SK-N-SH (cell line): ENCODE measurements around the gene USF3.

Experiments
- CHD2 ChIP-seq: fragments of 150-350 bp; IDR thresholded peaks from 2 replicates; pipeline ENCODE4 v1.6.1; 2018; ENCODE audit warnings: low read length; ENCODE audit not compliant: partially characterized antibody
- CTCF ChIP-seq: fragments of 200-600 bp; sonication (generic); IDR thresholded peaks from 2 replicates; pipeline ENCODE4 v1.6.1; 2017; ENCODE audit warnings: antibody characterized with exemption, mild to moderate bottlenecking, moderate library complexity
- EP300 ChIP-seq, 2 experiments: IDR thresholded peaks; 2 replicates each; pipeline versions ENCODE4 v1.4.0 to v1.6.1; 2012; ENCODE audit warnings: borderline replicate concordance in 1 of 2, low read depth in 1 of 2, low read length in 1 of 2
- FOSL2 ChIP-seq: IDR thresholded peaks from 2 replicates; pipeline ENCODE4 v1.4.0; 2012; ENCODE audit warnings: low read depth, mild to moderate bottlenecking, moderate library complexity, borderline replicate concordance
- FOXJ3 ChIP-seq: sonication (generic); formaldehyde crosslinking; IDR thresholded peaks from 2 replicates; pipeline ENCODE4 v1.5.1; 2020; ENCODE audit warnings: mild to moderate bottlenecking, missing genetic modification reagents
- NFIC ChIP-seq: IDR thresholded peaks from 2 replicates; pipeline ENCODE4 v1.4.0; 2012; ENCODE audit warnings: borderline replicate concordance
- POLR2AphosphoS5 ChIP-seq: IDR thresholded peaks from 2 replicates; pipeline ENCODE4 v1.6.1; 2012; ENCODE audit warnings: low read depth, low read length
- RCOR1 ChIP-seq: fragments of 150-350 bp; IDR thresholded peaks from 2 replicates; pipeline ENCODE4 v1.6.1; 2017; ENCODE audit warnings: antibody characterized with exemption, low read length
- RFX5 ChIP-seq: IDR thresholded peaks from 2 replicates; pipeline ENCODE4 v1.6.1; 2012; ENCODE audit warnings: mild to moderate bottlenecking, improper control_type of control experiment, low read length
- RXRA ChIP-seq: IDR thresholded peaks from 2 replicates; pipeline ENCODE4 v1.4.0; 2012; ENCODE audit warnings: low read depth, mild to moderate bottlenecking, borderline replicate concordance
- SIN3A ChIP-seq: IDR thresholded peaks from 2 replicates; pipeline ENCODE4 v1.6.1; 2012; ENCODE audit warnings: low read depth, mild to moderate bottlenecking, low read length, moderate library complexity, borderline replicate concordance
- TEAD4 ChIP-seq: IDR thresholded peaks from 2 replicates; pipeline ENCODE4 v1.4.0; 2012; ENCODE audit warnings: mild to moderate bottlenecking, borderline replicate concordance; ENCODE audit not compliant: insufficient read depth
- TF ChIP-seq, protein P1 (sequence below): fragments of 150-350 bp; IDR thresholded peaks from 2 replicates; pipeline ENCODE4 v1.6.1; 2017; ENCODE audit warnings: antibody characterized with exemption, low read length, low read depth, borderline replicate concordance
- TF ChIP-seq, protein P2 (sequence below): IDR thresholded peaks from 2 replicates; pipeline ENCODE4 v1.6.1; 2012; ENCODE audit warnings: mild to moderate bottlenecking, low read depth, low read length, moderate library complexity

DNA sequence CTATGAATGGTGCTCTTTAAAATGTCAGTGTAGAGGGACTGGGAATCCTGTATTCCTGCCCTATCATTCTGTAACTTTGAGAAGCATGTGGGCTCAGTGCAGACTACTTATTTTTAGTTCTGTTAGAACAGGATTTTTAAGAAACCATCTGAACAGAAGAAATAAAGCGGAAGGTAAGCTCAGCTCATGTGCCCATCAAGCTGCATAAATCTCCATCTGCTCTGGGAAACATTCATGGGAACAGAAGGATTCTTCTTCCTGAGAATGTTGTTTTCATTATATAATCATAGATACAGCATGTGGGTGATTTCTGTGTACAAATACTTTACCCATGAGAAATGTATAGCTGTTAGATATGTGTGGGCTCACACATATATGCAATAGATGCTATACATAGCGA, 94.2 kb downstream of the USF3 start:
- TF ChIP-seq RFX5 (no peak), RCOR1 (no peak), CTCF (no peak), POLR2AphosphoS5 (no peak), RXRA (no peak), TEAD4 (no peak), FOSL2 (no peak), CHD2 (no peak), SIN3A (no peak), EP300 (IDR thresholded peaks at IDR 0.05; ENCODE audit: borderline replicate concordance in 1 of 2, low read depth in 1 of 2, low read length in 1 of 2) (no peak), FOXJ3 (CRISPR knock-in tag) (no peak), NFIC (no peak)
- TF ChIP-seq, protein P1, sequence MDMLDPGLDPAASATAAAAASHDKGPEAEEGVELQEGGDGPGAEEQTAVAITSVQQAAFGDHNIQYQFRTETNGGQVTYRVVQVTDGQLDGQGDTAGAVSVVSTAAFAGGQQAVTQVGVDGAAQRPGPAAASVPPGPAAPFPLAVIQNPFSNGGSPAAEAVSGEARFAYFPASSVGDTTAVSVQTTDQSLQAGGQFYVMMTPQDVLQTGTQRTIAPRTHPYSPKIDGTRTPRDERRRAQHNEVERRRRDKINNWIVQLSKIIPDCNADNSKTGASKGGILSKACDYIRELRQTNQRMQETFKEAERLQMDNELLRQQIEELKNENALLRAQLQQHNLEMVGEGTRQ = no peak
- TF ChIP-seq, protein P2, sequence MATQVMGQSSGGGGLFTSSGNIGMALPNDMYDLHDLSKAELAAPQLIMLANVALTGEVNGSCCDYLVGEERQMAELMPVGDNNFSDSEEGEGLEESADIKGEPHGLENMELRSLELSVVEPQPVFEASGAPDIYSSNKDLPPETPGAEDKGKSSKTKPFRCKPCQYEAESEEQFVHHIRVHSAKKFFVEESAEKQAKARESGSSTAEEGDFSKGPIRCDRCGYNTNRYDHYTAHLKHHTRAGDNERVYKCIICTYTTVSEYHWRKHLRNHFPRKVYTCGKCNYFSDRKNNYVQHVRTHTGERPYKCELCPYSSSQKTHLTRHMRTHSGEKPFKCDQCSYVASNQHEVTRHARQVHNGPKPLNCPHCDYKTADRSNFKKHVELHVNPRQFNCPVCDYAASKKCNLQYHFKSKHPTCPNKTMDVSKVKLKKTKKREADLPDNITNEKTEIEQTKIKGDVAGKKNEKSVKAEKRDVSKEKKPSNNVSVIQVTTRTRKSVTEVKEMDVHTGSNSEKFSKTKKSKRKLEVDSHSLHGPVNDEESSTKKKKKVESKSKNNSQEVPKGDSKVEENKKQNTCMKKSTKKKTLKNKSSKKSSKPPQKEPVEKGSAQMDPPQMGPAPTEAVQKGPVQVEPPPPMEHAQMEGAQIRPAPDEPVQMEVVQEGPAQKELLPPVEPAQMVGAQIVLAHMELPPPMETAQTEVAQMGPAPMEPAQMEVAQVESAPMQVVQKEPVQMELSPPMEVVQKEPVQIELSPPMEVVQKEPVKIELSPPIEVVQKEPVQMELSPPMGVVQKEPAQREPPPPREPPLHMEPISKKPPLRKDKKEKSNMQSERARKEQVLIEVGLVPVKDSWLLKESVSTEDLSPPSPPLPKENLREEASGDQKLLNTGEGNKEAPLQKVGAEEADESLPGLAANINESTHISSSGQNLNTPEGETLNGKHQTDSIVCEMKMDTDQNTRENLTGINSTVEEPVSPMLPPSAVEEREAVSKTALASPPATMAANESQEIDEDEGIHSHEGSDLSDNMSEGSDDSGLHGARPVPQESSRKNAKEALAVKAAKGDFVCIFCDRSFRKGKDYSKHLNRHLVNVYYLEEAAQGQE = no peak
